H9 (cell line): ENCODE results near the gene RAP1GAP. TPM values are rescaled to one million over a fixed set of nuclear protein-coding genes. Genes with fewer than 3 reads are reported as not detected.

Source experiments
- DNase-seq: peaks from one replicate; pipeline ENCODE4 v3.0.0-alpha.2; 2017
- H2AFZ ChIP-seq: one replicate; pipeline ENCODE4 v1.6.1; 2013; ENCODE audit warnings: mild to moderate bottlenecking, low read length, control low read depth, moderate library complexity
- H2AK5ac ChIP-seq: 2 replicates; pipeline ENCODE4 v1.6.1; 2013; ENCODE audit warnings: low read length, control low read depth, mixed read lengths; ENCODE audit not compliant: insufficient read length
- H2BK120ac ChIP-seq: one replicate; pipeline ENCODE4 v1.6.1; 2013; ENCODE audit warnings: low read depth, mild to moderate bottlenecking, low read length, control low read depth, inconsistent platforms; ENCODE audit not compliant: poor library complexity, severe bottlenecking
- H2BK12ac ChIP-seq: 2 replicates; pipeline ENCODE4 v1.6.1; 2013; ENCODE audit warnings: low read length, control low read depth, mixed read lengths, low read depth; ENCODE audit not compliant: insufficient read length
- H2BK15ac ChIP-seq: 2 replicates; pipeline ENCODE4 v1.6.1; 2013; ENCODE audit warnings: low read depth, low read length, control low read depth
- H2BK20ac ChIP-seq: one replicate; pipeline ENCODE4 v1.6.1; 2013; ENCODE audit warnings: low read depth, mild to moderate bottlenecking, low read length, control low read depth, inconsistent platforms; ENCODE audit not compliant: poor library complexity, severe bottlenecking
- H2BK5ac ChIP-seq: 2 replicates; pipeline ENCODE4 v1.6.1; 2013; ENCODE audit warnings: low read length, control low read depth, mixed read lengths; ENCODE audit not compliant: insufficient read length
- H3K14ac ChIP-seq: 2 replicates; pipeline ENCODE4 v1.6.1; 2013; ENCODE audit warnings: low read length, control low read depth; ENCODE audit not compliant: insufficient read depth
- H3K18ac ChIP-seq: 2 replicates; pipeline ENCODE4 v1.6.1; 2013; ENCODE audit warnings: low read depth, mild to moderate bottlenecking, mixed read lengths, low read length, control low read depth; ENCODE audit not compliant: insufficient read length
- H3K23ac ChIP-seq: 2 replicates; pipeline ENCODE4 v1.6.1; 2013; ENCODE audit warnings: low read length, control low read depth, mixed read lengths, low read depth; ENCODE audit not compliant: insufficient read length
- H3K23me2 ChIP-seq: 2 replicates; pipeline ENCODE4 v1.6.1; 2013; ENCODE audit warnings: low read depth, mild to moderate bottlenecking, mixed read lengths, low read length, control low read depth; ENCODE audit not compliant: insufficient read length, poor library complexity, severe bottlenecking
- H3K27ac ChIP-seq: 2 replicates; pipeline ENCODE4 v1.5.1; 2013; ENCODE audit warnings: low read length, control low read depth, mixed read lengths, low read depth; ENCODE audit not compliant: insufficient read length
- H3K27me3 ChIP-seq: 2 replicates; pipeline ENCODE4 v1.6.1; 2013; ENCODE audit warnings: low read length, control low read depth, inconsistent platforms; ENCODE audit not compliant: insufficient read depth
- H3K4ac ChIP-seq: 2 replicates; pipeline ENCODE4 v1.6.1; 2013; ENCODE audit warnings: low read depth, mild to moderate bottlenecking, control low read depth, inconsistent platforms, low read length, moderate library complexity
- H3K4me1 ChIP-seq: 2 replicates; pipeline ENCODE4 v1.6.1; 2013; ENCODE audit warnings: low read length, control low read depth, inconsistent platforms; ENCODE audit not compliant: insufficient read depth
- H3K4me2 ChIP-seq: 2 replicates; pipeline ENCODE4 v1.6.1; 2013; ENCODE audit warnings: low read length, control low read depth, mixed read lengths; ENCODE audit not compliant: insufficient read length, insufficient read depth
- H3K56ac ChIP-seq: 2 replicates; pipeline ENCODE4 v1.6.1; 2013; ENCODE audit warnings: low read depth, mild to moderate bottlenecking, mixed read lengths, low read length, control low read depth; ENCODE audit not compliant: insufficient read length
- H3K79me1 ChIP-seq: 2 replicates; pipeline ENCODE4 v1.6.1; 2013; ENCODE audit warnings: low read depth, mild to moderate bottlenecking, moderate library complexity, low read length, control low read depth, inconsistent platforms; ENCODE audit not compliant: insufficient read depth, poor library complexity, severe bottlenecking
- H3K79me2 ChIP-seq: 2 replicates; pipeline ENCODE4 v1.6.1; 2013; ENCODE audit warnings: low read length, control low read depth, inconsistent platforms; ENCODE audit not compliant: insufficient read depth
- H3K9ac ChIP-seq: 2 replicates; pipeline ENCODE4 v1.6.1; 2013; ENCODE audit warnings: low read length, control low read depth, mixed read lengths; ENCODE audit not compliant: insufficient read length; ENCODE audit errors: extremely low read depth
- H3K9me3 ChIP-seq: one replicate; pipeline ENCODE4 v1.6.1; 2013; ENCODE audit warnings: low read depth, low read length, inconsistent platforms; ENCODE audit not compliant: control insufficient read depth
- H3T11ph ChIP-seq: one replicate; pipeline ENCODE4 v1.6.1; 2013; ENCODE audit warnings: mild to moderate bottlenecking, low read length, control low read depth, inconsistent platforms
- H4K20me1 ChIP-seq: one replicate; pipeline ENCODE4 v1.6.1; 2013; ENCODE audit not compliant: control insufficient read depth, insufficient read length, insufficient read depth
- H4K5ac ChIP-seq: 2 replicates; pipeline ENCODE4 v1.6.1; 2013; ENCODE audit warnings: low read depth, mild to moderate bottlenecking, mixed read lengths, low read length, control low read depth; ENCODE audit not compliant: insufficient read length
- H4K8ac ChIP-seq: replicated peaks from 2 replicates; pipeline ENCODE4 v1.6.1; 2013; ENCODE audit warnings: low read length, control low read depth, mixed read lengths, low read depth; ENCODE audit not compliant: insufficient read length
- H4K91ac ChIP-seq: 2 replicates; pipeline ENCODE4 v1.6.1; 2013; ENCODE audit warnings: low read depth, mild to moderate bottlenecking, moderate library complexity, mixed read lengths, low read length, control low read depth; ENCODE audit not compliant: insufficient read length
- H3K27ac Mint-ChIP-seq, 3 experiments: 2 replicates in 2 of 3; 3 replicates in 1 of 3; pipeline ENCODE4 v1.8.0; 2020 to 2021; ENCODE audit warnings: mixed read lengths in 3 of 3, mild to moderate bottlenecking in 1 of 3, moderate library complexity in 1 of 3
- H3K27me3 Mint-ChIP-seq: 2 replicates; pipeline ENCODE4 v1.8.0; 2021; ENCODE audit warnings: low read depth, mild to moderate bottlenecking, moderate library complexity, mixed read lengths
- H3K36me3 Mint-ChIP-seq, 3 experiments: 2 replicates in 2 of 3; 3 replicates in 1 of 3; pipeline ENCODE4 v1.8.0; 2020 to 2021; ENCODE audit warnings: low read depth in 3 of 3, mixed read lengths in 3 of 3; ENCODE audit not compliant: insufficient read depth in 1 of 3
- H3K4me1 Mint-ChIP-seq, 2 experiments: 2 replicates each; pipeline ENCODE4 v1.8.0; 2020; ENCODE audit warnings: mixed read lengths in 2 of 2
- H3K4me3 Mint-ChIP-seq, 2 experiments: 2 replicates in 1 of 2; 3 replicates in 1 of 2; pipeline ENCODE4 v1.8.0; 2020 to 2021; ENCODE audit warnings: mild to moderate bottlenecking in 2 of 2, mixed read lengths in 2 of 2, moderate library complexity in 1 of 2
- H3K9me3 Mint-ChIP-seq, 2 experiments: 2 replicates in 1 of 2; 3 replicates in 1 of 2; pipeline ENCODE4 v1.8.0; 2020; ENCODE audit warnings: mild to moderate bottlenecking in 2 of 2, mixed read lengths in 2 of 2, moderate library complexity in 1 of 2
- WGBS: extraction: QIAGEN DNeasy Blood & Tissue Kit; methylation state at CpG from one replicate; pipeline ENCODE4 v1.1.7; 2013; ENCODE audit warnings: missing lambda C conversion rate, low lambda C conversion rate, mixed read lengths; ENCODE audit not compliant: insufficient read length; ENCODE audit errors: extremely low coverage; 5-methylcytosine and 5-hydroxymethylcytosine counted together
- total RNA-seq: library from RNA; stranded (reverse); gene quantifications from 2 replicates; pipeline ENCODE4 v1.2.1, GENCODE V29; 2021
- TF ChIP-seq, protein P1 (sequence below): fragments of 200-600 bp; sonication (generic); conservative IDR thresholded peaks from 3 replicates; pipeline ENCODE4 v1.8.0; 2021; ENCODE audit warnings: antibody characterized with exemption, mild to moderate bottlenecking

RAP1GAP gene
- total RNA-seq, 1 experiment from 2014 or later, result 7.9 TPM

- H3K27me3 Mint-ChIP-seq, result peaks cover 26% of the 10 kb centered on the region
- no peak overlapping the region for H3K27ac ChIP-seq
- H2BK120ac ChIP-seq, result no peak overlapping the region
Observed at GRCh38 chr1:21670956-21671902, 2.1 kb upstream of the RAP1GAP start.

More at GRCh38 chr1:21670956-21671902, 2.1 kb upstream of the RAP1GAP start:
- H3K36me3 Mint-ChIP-seq, result no peaks in the 10 kb centered on the region; a peak in 1 of 7 replicates
- peaks cover 38 to 43% of the 10 kb centered on the region in 2 experiments for H3K4me1 Mint-ChIP-seq
- no peak overlapping the region for H2BK15ac ChIP-seq
- H3K4ac ChIP-seq, result no peak overlapping the region
- no peaks in the 10 kb centered on the region for H3K79me2 ChIP-seq
- peaks cover 14% of the 10 kb centered on the region for H3K23me2 ChIP-seq
- H4K5ac ChIP-seq, result no peak overlapping the region
- no peak overlapping the region for H2BK5ac ChIP-seq
- no peaks in the 10 kb centered on the region; the same call in 1 of the 2 replicates for H3K27me3 ChIP-seq
- DNase-seq, result peak; percentile 17
- H3K18ac ChIP-seq, result no peak overlapping the region
- no peaks in the 10 kb centered on the region for H3K9me3 ChIP-seq
- H2BK20ac ChIP-seq, result no peak overlapping the region
- no peak overlapping the region for H3K14ac ChIP-seq
- no peak overlapping the region for H4K91ac ChIP-seq
- H3K4me1 ChIP-seq, result no peaks in the 10 kb centered on the region; the same call in 1 of the 2 replicates
- no peak overlapping the region for H2AK5ac ChIP-seq
- no peak overlapping the region for H4K8ac ChIP-seq
- H3K9ac ChIP-seq, result no peak overlapping the region
- no peak overlapping the region for H3K56ac ChIP-seq
- TF ChIP-seq, protein P1, sequence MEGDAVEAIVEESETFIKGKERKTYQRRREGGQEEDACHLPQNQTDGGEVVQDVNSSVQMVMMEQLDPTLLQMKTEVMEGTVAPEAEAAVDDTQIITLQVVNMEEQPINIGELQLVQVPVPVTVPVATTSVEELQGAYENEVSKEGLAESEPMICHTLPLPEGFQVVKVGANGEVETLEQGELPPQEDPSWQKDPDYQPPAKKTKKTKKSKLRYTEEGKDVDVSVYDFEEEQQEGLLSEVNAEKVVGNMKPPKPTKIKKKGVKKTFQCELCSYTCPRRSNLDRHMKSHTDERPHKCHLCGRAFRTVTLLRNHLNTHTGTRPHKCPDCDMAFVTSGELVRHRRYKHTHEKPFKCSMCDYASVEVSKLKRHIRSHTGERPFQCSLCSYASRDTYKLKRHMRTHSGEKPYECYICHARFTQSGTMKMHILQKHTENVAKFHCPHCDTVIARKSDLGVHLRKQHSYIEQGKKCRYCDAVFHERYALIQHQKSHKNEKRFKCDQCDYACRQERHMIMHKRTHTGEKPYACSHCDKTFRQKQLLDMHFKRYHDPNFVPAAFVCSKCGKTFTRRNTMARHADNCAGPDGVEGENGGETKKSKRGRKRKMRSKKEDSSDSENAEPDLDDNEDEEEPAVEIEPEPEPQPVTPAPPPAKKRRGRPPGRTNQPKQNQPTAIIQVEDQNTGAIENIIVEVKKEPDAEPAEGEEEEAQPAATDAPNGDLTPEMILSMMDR, result no peak
- no peak overlapping the region; a peak in 1 of 7 replicates for H3K27ac Mint-ChIP-seq
- no peak overlapping the region for H3K4me3 Mint-ChIP-seq
- H3K4me2 ChIP-seq, result no peak overlapping the region
- no peak overlapping the region for H2AFZ ChIP-seq
- no peak overlapping the region for H2BK12ac ChIP-seq
- no peaks in the 10 kb centered on the region for H3K9me3 Mint-ChIP-seq
- no peaks in the 10 kb centered on the region for H3K79me1 ChIP-seq
- no peaks in the 10 kb centered on the region for H4K20me1 ChIP-seq
- no peak overlapping the region for H3T11ph ChIP-seq
- no CpG with 5 or more reads among the region's 11 CpGs for WGBS
- no peak overlapping the region for H3K23ac ChIP-seq
